Mesothelial cell of epicardium (in vitro differentiated cells): ENCODE measurements around the gene TROAP. TPM values are rescaled to one million over a fixed set of nuclear protein-coding genes. Genes with fewer than 3 reads are reported as not detected.
"Not testable (repeated sequence)": the region's sequence is repeated elsewhere in the genome, so short reads cannot be mapped to it uniquely, and the experiment has no call there.

ENCODE experiments used
- DNase-seq, 2 experiments: peaks; one replicate each; pipeline ENCODE4 v3.0.0; 2021; ENCODE audit warnings: low spot score in 2 of 2; ENCODE audit not compliant: unreplicated experiment in 2 of 2
- H3K27ac Mint-ChIP-seq: 2 replicates; pipeline ENCODE4 v1.8.0; 2021; ENCODE audit warnings: mixed read lengths
- H3K27me3 Mint-ChIP-seq: 2 replicates; pipeline ENCODE4 v1.8.0; 2021; ENCODE audit warnings: low read depth, mixed read lengths
- H3K36me3 Mint-ChIP-seq: 2 replicates; pipeline ENCODE4 v1.8.0; 2021; ENCODE audit warnings: mixed read lengths
- H3K4me1 Mint-ChIP-seq: 2 replicates; pipeline ENCODE4 v1.8.0; 2021; ENCODE audit warnings: mixed read lengths
- H3K4me3 Mint-ChIP-seq: 2 replicates; pipeline ENCODE4 v1.8.0; 2021; ENCODE audit warnings: mild to moderate bottlenecking, moderate library complexity, mixed read lengths
- H3K9me3 Mint-ChIP-seq: 2 replicates; pipeline ENCODE4 v1.8.0; 2021; ENCODE audit warnings: mixed read lengths
- CTCF ChIP-seq: fragments of 200-600 bp; sonication (generic); IDR thresholded peaks from one replicate; pipeline ENCODE4 v1.5.0; 2021; ENCODE audit warnings: antibody characterized with exemption; ENCODE audit not compliant: unreplicated experiment
- total RNA-seq: library from RNA; stranded (reverse); gene quantifications from 3 replicates; pipeline ENCODE4 v1.2.1, GENCODE V29; 2021

TROAP gene
- total RNA-seq, 1 donor from 2014 or later = 30.8 TPM

- Mint-ChIP-seq H3K27ac (no peak overlapping the region), H3K36me3 (no peaks in the 10 kb centered on the region), H3K4me3 (no peak overlapping the region), H3K27me3 (peaks cover 3% of the 10 kb centered on the region), H3K4me1 (no peaks in the 10 kb centered on the region), H3K9me3 (no peaks in the 10 kb centered on the region)
- TF ChIP-seq CTCF = no peak
- DNase-seq = no peak
Observed at GRCh38 chr12:49279706-49280159, 43.3 kb upstream of the TROAP start.

- H3K36me3 Mint-ChIP-seq, H3K4me1 Mint-ChIP-seq, H3K27ac Mint-ChIP-seq, DNase-seq, H3K9me3 Mint-ChIP-seq, H3K4me3 Mint-ChIP-seq, H3K27me3 Mint-ChIP-seq: not testable (repeated sequence)
Observed at GRCh38 chr12:49280545-49280944, 42.5 kb upstream of the TROAP start.

GRCh38 chr12:49282302-49282701 is 40.8 kb upstream of the TROAP start:
- Mint-ChIP-seq H3K36me3 (no peaks in the 10 kb centered on the region), H3K27me3 (peaks cover 12% of the 10 kb centered on the region), H3K27ac (no peak overlapping the region), H3K4me3 (no peak overlapping the region), H3K4me1 (no peaks in the 10 kb centered on the region), H3K9me3 (no peaks in the 10 kb centered on the region)
- TF ChIP-seq CTCF = no peak
- DNase-seq = no peak

- not testable (repeated sequence) for H3K9me3 Mint-ChIP-seq, H3K4me3 Mint-ChIP-seq, DNase-seq, H3K4me1 Mint-ChIP-seq, H3K36me3 Mint-ChIP-seq, H3K27ac Mint-ChIP-seq
- peaks cover 15% of the 10 kb centered on the region for H3K27me3 Mint-ChIP-seq
Observed at GRCh38 chr12:49282740-49283375, 40.2 kb upstream of the TROAP start.

- DNase-seq = no peak
- Mint-ChIP-seq H3K9me3 (no peaks in the 10 kb centered on the region), H3K36me3 (no peaks in the 10 kb centered on the region), H3K27ac (no peak overlapping the region), H3K27me3 (peaks cover 19% of the 10 kb centered on the region), H3K4me3 (no peak overlapping the region), H3K4me1 (no peaks in the 10 kb centered on the region)
- no peak for TF ChIP-seq CTCF
Observed at GRCh38 chr12:49283541-49284429, 39.3 kb upstream of the TROAP start.

- DNase-seq = no peak
- Mint-ChIP-seq H3K27me3 (peaks cover 19% of the 10 kb centered on the region), H3K27ac (no peak overlapping the region), H3K9me3 (no peaks in the 10 kb centered on the region), H3K4me3 (no peak overlapping the region), H3K4me1 (no peaks in the 10 kb centered on the region), H3K36me3 (no peaks in the 10 kb centered on the region)
- no peak for TF ChIP-seq CTCF
Observed at GRCh38 chr12:49284672-49285071, 38.4 kb upstream of the TROAP start.
